OCI-LY7 (cell line): ENCODE data around the gene TPST1. TPM values are rescaled to one million over a fixed set of nuclear protein-coding genes. Genes with fewer than 3 reads are reported as not detected.

ENCODE experiments used
- BruUV-seq: library from RNA; stranded (reverse); fragments of 400-500 nt; replicated peaks from 2 replicates; lab custom pipeline; 2021; lab: Mats Ljungman, UMichigan
- CTCF ChIA-PET: fragments of 300-600 bp; sonication (Branson Sonifier 250); formaldehyde crosslinking; loops from one replicate; lab custom pipeline; 2022; ENCODE audit warnings: antibody characterized with exemption; ENCODE audit not compliant: unreplicated experiment; lab: Charles Lee
- POLR2A ChIA-PET: fragments of 300-600 bp; sonication (Branson Sonifier 250); formaldehyde crosslinking; loops from one replicate; lab custom pipeline; 2022; ENCODE audit warnings: antibody characterized with exemption; lab: Charles Lee
- DNase-seq: peaks from one replicate; pipeline ENCODE4 v3.0.0-alpha.2; 2015; ENCODE audit warnings: low spot score
- H2AFZ ChIP-seq: fragments of 200-600 bp; sonication (generic), shearing (Covaris generic); 2 replicates; pipeline ENCODE4 v1.6.1; 2014; ENCODE audit warnings: mild to moderate bottlenecking, antibody characterized with exemption, low read length, moderate library complexity
- H3K27ac ChIP-seq: fragments of 200-600 bp; sonication (generic); 2 replicates; pipeline ENCODE4 v1.5.1; 2014; ENCODE audit warnings: mixed run types, low read depth, mild to moderate bottlenecking, moderate library complexity, low read length, inconsistent platforms; ENCODE audit not compliant: poor library complexity, severe bottlenecking
- H3K36me3 ChIP-seq: fragments of 200-600 bp; sonication (generic); 2 replicates; pipeline ENCODE4 v1.6.1; 2014; ENCODE audit warnings: mild to moderate bottlenecking, antibody characterized with exemption, low read length, moderate library complexity, mixed read lengths; ENCODE audit not compliant: insufficient read depth
- H3K4me1 ChIP-seq: fragments of 200-600 bp; sonication (generic); 2 replicates; pipeline ENCODE4 v1.5.1; 2014; ENCODE audit warnings: mild to moderate bottlenecking, low read length; ENCODE audit not compliant: insufficient read depth, poor library complexity, severe bottlenecking
- H3K4me2 ChIP-seq: fragments of 200-600 bp; sonication (generic); 2 replicates; pipeline ENCODE4 v1.6.1; 2014; ENCODE audit warnings: mild to moderate bottlenecking, low read length
- H3K4me3 ChIP-seq: fragments of 200-600 bp; sonication (generic); 2 replicates; pipeline ENCODE4 v1.5.1; 2014; ENCODE audit warnings: mild to moderate bottlenecking, low read depth, low read length; ENCODE audit not compliant: poor library complexity, severe bottlenecking
- H3K79me2 ChIP-seq: fragments of 200-600 bp; sonication (generic); 2 replicates; pipeline ENCODE4 v1.6.1; 2016; ENCODE audit warnings: low read depth, mild to moderate bottlenecking, low read length, moderate library complexity, mixed read lengths; ENCODE audit not compliant: insufficient read depth
- H3K9me2 ChIP-seq: fragments of 200-600 bp; sonication (generic); 2 replicates; pipeline ENCODE4 v1.6.1; 2016; ENCODE audit warnings: mild to moderate bottlenecking, low read length, mixed read lengths; ENCODE audit not compliant: insufficient read depth
- H3K9me3 ChIP-seq: fragments of 200-600 bp; sonication (generic); 2 replicates; pipeline ENCODE4 v1.6.1; 2014; ENCODE audit warnings: mild to moderate bottlenecking, mixed run types, low read length, mixed read lengths
- H4K20me1 ChIP-seq: fragments of 200-600 bp; sonication (generic); 2 replicates; pipeline ENCODE4 v1.6.1; 2014; ENCODE audit warnings: mild to moderate bottlenecking, antibody characterized with exemption, low read length, moderate library complexity, mixed read lengths; ENCODE audit not compliant: insufficient read depth
- CTCF ChIP-seq: fragments of 200-600 bp; sonication (generic); conservative IDR thresholded peaks from 2 replicates; pipeline ENCODE4 v1.5.1; 2014; ENCODE audit warnings: mild to moderate bottlenecking, antibody characterized with exemption, low read length, moderate library complexity, mixed read lengths
- EZH2phosphoT487 ChIP-seq: fragments of 200-600 bp; sonication (generic); IDR thresholded peaks from 2 replicates; pipeline ENCODE4 v1.6.1; 2018; ENCODE audit warnings: low read depth, borderline replicate concordance, mild to moderate bottlenecking, mixed run types, antibody characterized with exemption, low read length, moderate library complexity, mixed read lengths
- intact Hi-C: fragments of 100-400 bp; cut with micrococcal nuclease; formaldehyde crosslinking; loops from one replicate; pipeline ENCODE4 v1.10.0; 2022; ENCODE audit not compliant: unreplicated experiment
- total RNA-seq, 2 experiments: library from RNA; depleted of rRNA in 1 of 2; stranded (reverse); fragments of >200 nt in 1 of 2; shearing (Covaris generic) in 1 of 2; gene quantifications; 2 replicates each; pipeline ENCODE4 v1.2.3, GENCODE V29; 2014 to 2022

TPST1 gene
- total RNA-seq, 2 experiments from 2014 or later = 3.5 to 6.6 TPM

- BruUV-seq = no TSS peak
- Histone ChIP-seq H3K4me1 (no peaks in the 10 kb centered on the region), H2AFZ (no peak overlapping the region), H3K4me3 (no peak overlapping the region), H3K9me3 (peaks cover 1% of the 10 kb centered on the region; the same call in 1 of the 2 replicates), H3K4me2 (no peak overlapping the region), H3K79me2 (no peaks in the 10 kb centered on the region), H3K9me2 (no peaks in the 10 kb centered on the region), H3K36me3 (no peaks in the 10 kb centered on the region), H4K20me1 (no peaks in the 10 kb centered on the region), H3K27ac (no peak overlapping the region)
- DNase-seq = no peak
- intact Hi-C loops = no loop called here
- TF ChIP-seq CTCF = no peak
- TF ChIP-seq EZH2phosphoT487 = no peak
- CTCF ChIA-PET = no interaction called here
- POLR2A ChIA-PET = interaction anchor here (0.9 kb wide), 1 partner anchor 125 kb away, joined by 4 read pairs; no protein-coding TSS in a partner anchor
Measured at GRCh38 chr7:66303454-66304155, 98.5 kb downstream of the TPST1 start.

- POLR2A ChIA-PET = no interaction called here
- intact Hi-C loops = no loop called here
- H3K27ac ChIP-seq = no peak overlapping the region
Measured at GRCh38 chr7:66304536-66304935, 99.4 kb downstream of the TPST1 start.

More at GRCh38 chr7:66304536-66304935, 99.4 kb downstream of the TPST1 start:
- CTCF ChIA-PET = no interaction called here
- Histone ChIP-seq H2AFZ (no peak overlapping the region), H3K9me3 (no peaks in the 10 kb centered on the region), H3K79me2 (no peaks in the 10 kb centered on the region), H3K4me3 (no peak overlapping the region), H3K4me2 (no peak overlapping the region), H3K4me1 (no peaks in the 10 kb centered on the region), H3K9me2 (no peaks in the 10 kb centered on the region), H3K36me3 (no peaks in the 10 kb centered on the region), H4K20me1 (no peaks in the 10 kb centered on the region)
- TF ChIP-seq CTCF (no peak), EZH2phosphoT487 (no peak)
- DNase-seq = no peak
- BruUV-seq = no TSS peak
